IMR-90 (cell line): ENCODE data around the gene PCP2. TPM values are rescaled to one million over a fixed set of nuclear protein-coding genes. Genes with fewer than 3 reads are reported as not detected.

Source experiments
- ATAC-seq: fragments of 200-7000 bp; cut with Tn5 transposase; 2 replicates; pipeline ENCODE4 v1.9.1; 2020; ENCODE audit warnings: low read depth, mild to moderate bottlenecking, moderate library complexity
- BruUV-seq: library from RNA; stranded (reverse); fragments of 400-500 nt; replicated peaks from 2 replicates; lab custom pipeline; 2021; lab: Mats Ljungman, UMichigan
- CTCF ChIA-PET: fragments of 300-600 bp; formaldehyde crosslinking; extraction: SDS; loops from one replicate; lab custom pipeline; 2021; ENCODE audit warnings: antibody characterized with exemption; lab: Yijun Ruan, JAX
- POLR2A ChIA-PET: fragments of 300-600 bp; sonication (Branson Sonifier 250); formaldehyde crosslinking; loops from one replicate; lab custom pipeline; 2022; ENCODE audit warnings: antibody characterized with exemption; ENCODE audit not compliant: unreplicated experiment; lab: Charles Lee
- DNase-seq: peaks from one replicate; pipeline ENCODE4 v3.0.0; 2013
- H2AFZ ChIP-seq: replicated peaks from 2 replicates; pipeline ENCODE3; 2013; ENCODE audit warnings: low read length, mild to moderate bottlenecking; ENCODE audit not compliant: poor library complexity
- H2AK5ac ChIP-seq: 2 replicates; pipeline ENCODE4 v1.6.1; 2013; ENCODE audit warnings: low read depth, low read length, inconsistent platforms
- H2AK9ac ChIP-seq: replicated peaks from 2 replicates; pipeline ENCODE3; 2013; ENCODE audit warnings: mild to moderate bottlenecking, low read depth, low read length, moderate library complexity; ENCODE audit not compliant: poor library complexity
- H2BK120ac ChIP-seq: 2 replicates; pipeline ENCODE4 v1.6.1; 2013; ENCODE audit warnings: low read depth, low read length, inconsistent platforms
- H2BK15ac ChIP-seq: 3 replicates; pipeline ENCODE4 v1.6.1; 2013; ENCODE audit warnings: low read depth, low read length, inconsistent platforms
- H2BK20ac ChIP-seq: 2 replicates; pipeline ENCODE4 v1.6.1; 2013; ENCODE audit warnings: low read depth, mild to moderate bottlenecking, inconsistent platforms, low read length, moderate library complexity
- H2BK5ac ChIP-seq: 2 replicates; pipeline ENCODE4 v1.6.1; 2013; ENCODE audit warnings: mild to moderate bottlenecking, low read depth, low read length, inconsistent platforms; ENCODE audit not compliant: poor library complexity, severe bottlenecking
- H3K14ac ChIP-seq: replicated peaks from 2 replicates; pipeline ENCODE4 v1.6.1; 2013; ENCODE audit warnings: low read depth, low read length, inconsistent platforms
- H3K18ac ChIP-seq: 2 replicates; pipeline ENCODE4 v1.6.1; 2013; ENCODE audit warnings: low read depth, low read length, control low read depth
- H3K23ac ChIP-seq: 2 replicates; pipeline ENCODE4 v1.6.1; 2013; ENCODE audit warnings: low read depth, low read length, inconsistent platforms
- H3K27ac ChIP-seq: 2 replicates; pipeline ENCODE4 v1.5.1; 2013; ENCODE audit warnings: mild to moderate bottlenecking, control low read depth, low read length; ENCODE audit not compliant: insufficient read depth
- H3K27me3 ChIP-seq: 2 replicates; pipeline ENCODE4 v1.6.1; 2013; ENCODE audit warnings: low read length; ENCODE audit not compliant: control insufficient read depth, insufficient read depth
- H3K36me3 ChIP-seq: 2 replicates; pipeline ENCODE4 v1.6.1; 2013; ENCODE audit warnings: low read length, mixed read lengths; ENCODE audit not compliant: control insufficient read depth, insufficient read depth
- H3K4ac ChIP-seq: 2 replicates; pipeline ENCODE4 v1.6.1; 2013; ENCODE audit warnings: low read depth, low read length, inconsistent platforms
- H3K4me1 ChIP-seq: 2 replicates; pipeline ENCODE4 v1.6.1; 2013; ENCODE audit warnings: low read length, mixed read lengths; ENCODE audit not compliant: control insufficient read depth, insufficient read depth
- H3K4me2 ChIP-seq: 2 replicates; pipeline ENCODE4 v1.6.1; 2013; ENCODE audit warnings: low read depth, mild to moderate bottlenecking, control low read depth, low read length, moderate library complexity
- H3K4me3 ChIP-seq: 2 replicates; pipeline ENCODE4 v1.5.1; 2013; ENCODE audit warnings: low read depth, mild to moderate bottlenecking, control low read depth, low read length, moderate library complexity; ENCODE audit not compliant: insufficient read depth
- H3K56ac ChIP-seq: 2 replicates; pipeline ENCODE4 v1.6.1; 2013; ENCODE audit warnings: low read length, inconsistent platforms; ENCODE audit not compliant: insufficient read depth; ENCODE audit errors: extremely low read depth
- H3K79me1 ChIP-seq, 2 experiments: 2 replicates each; pipeline ENCODE4 v1.6.1; 2013; ENCODE audit warnings: low read length in 2 of 2, inconsistent platforms in 1 of 2, low read depth in 1 of 2
- H3K9ac ChIP-seq: 2 replicates; pipeline ENCODE4 v1.6.1; 2013; ENCODE audit warnings: low read depth, low read length, control low read depth
- H3K9me1 ChIP-seq: 2 replicates; pipeline ENCODE4 v1.6.1; 2013; ENCODE audit warnings: low read length, inconsistent platforms; ENCODE audit not compliant: insufficient read depth
- H3K9me3 ChIP-seq: 2 replicates; pipeline ENCODE4 v1.6.1; 2013; ENCODE audit warnings: low read length; ENCODE audit not compliant: control insufficient read depth, insufficient read depth
- H4K20me1 ChIP-seq: 2 replicates; pipeline ENCODE4 v1.6.1; 2013; ENCODE audit warnings: low read length, inconsistent platforms; ENCODE audit not compliant: insufficient read depth
- H4K5ac ChIP-seq: 2 replicates; pipeline ENCODE4 v1.6.1; 2013; ENCODE audit warnings: mild to moderate bottlenecking, low read depth, low read length, control low read depth
- H4K8ac ChIP-seq, 2 experiments: 2 replicates each; pipeline ENCODE4 v1.6.1; 2013; ENCODE audit warnings: low read depth in 2 of 2, low read length in 2 of 2, control low read depth in 1 of 2, inconsistent platforms in 1 of 2
- H4K91ac ChIP-seq: 2 replicates; pipeline ENCODE4 v1.6.1; 2013; ENCODE audit warnings: low read depth, low read length, inconsistent platforms; ENCODE audit not compliant: insufficient read depth
- ELK1 ChIP-seq: fragments of 150-350 bp; IDR thresholded peaks from 2 replicates; pipeline ENCODE4 v1.6.1; 2016; ENCODE audit warnings: low read depth, mild to moderate bottlenecking, low read length, moderate library complexity, borderline replicate concordance
- FOS ChIP-seq: fragments of 150-350 bp; IDR thresholded peaks from 2 replicates; pipeline ENCODE4 v1.6.1; 2016; ENCODE audit warnings: low read depth, low read length
- MAFK ChIP-seq: IDR thresholded peaks from 2 replicates; pipeline ENCODE4 v1.6.1; 2012; ENCODE audit warnings: low read depth, low read length, improper control_type of control experiment
- MXI1 ChIP-seq: IDR thresholded peaks from 2 replicates; pipeline ENCODE4 v1.6.1; 2012; ENCODE audit warnings: low read depth, mild to moderate bottlenecking, low read length, moderate library complexity, borderline replicate concordance
- NFE2L2 ChIP-seq: fragments of 150-350 bp; IDR thresholded peaks from 2 replicates; pipeline ENCODE4 v1.6.1; 2016; ENCODE audit warnings: low read depth, mild to moderate bottlenecking, low read length
- POLR2A ChIP-seq: IDR thresholded peaks from 2 replicates; pipeline ENCODE4 v1.6.1; 2012; ENCODE audit warnings: mild to moderate bottlenecking, low read depth, low read length
- SMC3 ChIP-seq: fragments of 150-350 bp; IDR thresholded peaks from 2 replicates; pipeline ENCODE4 v1.6.1; 2016; ENCODE audit warnings: low read depth, mild to moderate bottlenecking, antibody characterized with exemption, low read length, moderate library complexity
- WGBS, 2 experiments: methylation state at CpG; one replicate each; pipeline versions ENCODE4 v1.1.5 to v1.1.7; 2013; ENCODE audit warnings: missing lambda C conversion rate in 2 of 2; ENCODE audit not compliant: insufficient read length in 1 of 2; ENCODE audit errors: extremely low coverage in 2 of 2; 5-methylcytosine and 5-hydroxymethylcytosine counted together
- dilution Hi-C: fragments of 300-500 bp; cut with HindIII; formaldehyde crosslinking; loops from one replicate; pipeline ENCODE4 v1.14.3; 2018; ENCODE audit warnings: low sequenced_read_pairs; ENCODE audit not compliant: unreplicated experiment
- in situ Hi-C: fragments of 300-500 bp; cut with MboI; formaldehyde crosslinking; loops from 3 replicates; pipeline ENCODE4 v1.14.3; 2019; ENCODE audit warnings: low sequenced_read_pairs, inconsistent platforms, mixed read lengths
- intact Hi-C: fragments of 100-400 bp; cut with micrococcal nuclease; formaldehyde crosslinking; loops from 2 replicates; pipeline ENCODE4 v1.10.0; 2022
- polyA plus RNA-seq, 3 experiments: library from polyadenylated mRNA; depleted of rRNA; stranded (reverse); fragments of >200 nt; gene quantifications; 2 replicates each; pipeline ENCODE4 v1.2.3, GENCODE V29; 2012; ENCODE audit warnings: low replicate concordance in 1 of 3
- total RNA-seq: library from RNA; depleted of rRNA; stranded (reverse); fragments of >200 nt; gene quantifications from 2 replicates; pipeline ENCODE4 v1.2.3, GENCODE V29; 2012

Gene PCP2
- total and polyA plus RNA-seq, 2 of the 4 experiments (the other 2 are of a cell fraction), result not detected

DNA sequence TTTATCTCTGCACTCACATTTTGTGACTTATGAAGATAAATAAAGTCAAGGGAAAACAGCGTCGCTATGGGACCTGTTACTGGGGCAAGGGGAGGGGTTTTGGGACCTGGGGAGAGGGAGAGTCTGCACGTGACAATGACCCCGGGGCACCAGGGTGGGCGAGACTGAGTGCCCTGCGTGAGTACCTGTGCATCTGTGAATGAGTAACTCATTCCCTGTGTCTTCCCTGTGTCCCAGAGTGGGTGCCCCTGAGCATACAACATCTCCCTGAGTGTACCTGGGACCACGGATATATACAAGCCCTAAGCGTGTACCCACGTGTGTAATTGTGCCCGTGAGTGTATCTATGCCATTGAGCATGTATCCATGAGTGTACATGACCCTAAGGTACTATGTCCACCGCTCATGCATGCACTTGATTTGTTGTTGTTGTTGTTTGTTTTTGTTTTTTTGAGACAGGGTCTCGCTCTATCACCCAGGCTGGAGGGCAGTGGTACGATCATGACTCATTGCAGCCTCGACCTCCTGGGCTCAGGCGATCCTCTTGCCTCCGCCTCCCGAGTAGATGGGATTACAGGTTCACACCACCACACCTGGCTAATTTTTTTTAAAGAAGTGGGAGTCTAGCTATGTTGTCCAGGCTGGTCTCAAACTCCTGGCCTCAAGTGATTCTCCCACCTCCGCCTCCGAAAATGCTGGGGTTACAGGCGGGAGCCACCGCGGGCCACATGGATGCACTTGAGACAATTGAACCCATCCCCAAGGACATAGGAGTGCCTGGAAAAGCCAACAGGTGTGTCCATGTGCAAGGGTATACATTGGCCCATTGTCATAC lies 46.5 kb upstream of the PCP2 start:
- H3K4me2 ChIP-seq, result peak overlapping the region; percentile 93
- H3K9me3 ChIP-seq, result no peaks in the 10 kb centered on the region
- no peak overlapping the region for H2BK5ac ChIP-seq
- no peak overlapping the region; the same call in 1 of the 2 replicates for H3K27ac ChIP-seq
- H3K23ac ChIP-seq, result no peak overlapping the region
- ATAC-seq (no peak), DNase-seq (no peak)
- peak overlapping the region; percentile 78; the same call in 1 of the 2 replicates for H3K14ac ChIP-seq
- WGBS, 2 experiments, result 70% methylated on average over 9 of the region's 22 CpGs; no CpG with 5 or more reads in 1 of the 2 experiments
- H2BK120ac ChIP-seq, result peak overlapping the region; percentile 59; the same call in 1 of the 2 replicates
- H2AFZ ChIP-seq, result peak overlapping the region; percentile 100
- intact Hi-C loops (loop anchor here (1.0 to 2.0 kb wide), 4 partner anchors 28 to 326 kb away; partner anchors contain the start of genes PET100 and XAB2), in situ Hi-C loops (loop anchor here (10.0 kb wide), 1 partner anchor 115 kb away; no protein-coding TSS in a partner anchor), dilution Hi-C loops (no loop called here)
- H2AK9ac ChIP-seq, result peak overlapping the region; percentile 93
- H3K4me1 ChIP-seq, result peaks cover 4% of the 10 kb centered on the region; the same call in 1 of the 2 replicates
- TF ChIP-seq FOS (no peak), ELK1 (no peak), NFE2L2 (no peak), MXI1 (no peak), MAFK (no peak), SMC3 (no peak), POLR2A (no peak)
- POLR2A ChIA-PET, result no interaction called here
- H3K79me1 ChIP-seq, result peaks cover 0 to 28% of the 10 kb centered on the region in 2 experiments; a peak in 3 of 4 replicates
- H4K8ac ChIP-seq, result peak overlapping the region; percentile 89 to 99
- H3K9me1 ChIP-seq, result peaks cover 3% of the 10 kb centered on the region
- BruUV-seq, result no TSS peak
- no peak overlapping the region for H3K56ac ChIP-seq
- peak overlapping the region; percentile 68 for H2AK5ac ChIP-seq
- peak overlapping the region; percentile 55; the same call in 1 of the 2 replicates for H4K91ac ChIP-seq
- H4K5ac ChIP-seq, result peak overlapping the region; percentile 95
- peaks cover 4% of the 10 kb centered on the region for H4K20me1 ChIP-seq
- no peak overlapping the region for H3K18ac ChIP-seq
- peak overlapping the region; percentile 57 for H3K9ac ChIP-seq
- H3K27me3 ChIP-seq, result peaks cover 8% of the 10 kb centered on the region
- H2BK15ac ChIP-seq, result no peak overlapping the region
- peak overlapping the region; percentile 90 for H3K4ac ChIP-seq
- CTCF ChIA-PET, result interaction anchor here (0.6 to 1.3 kb wide), 4 partner anchors 19 to 480 kb away, joined by 3 to 6 read pairs (median 3); no protein-coding TSS in a partner anchor
- peaks cover 11% of the 10 kb centered on the region; the same call in 1 of the 2 replicates for H3K36me3 ChIP-seq
- peak overlapping the region; percentile 32 for H3K4me3 ChIP-seq
- H2BK20ac ChIP-seq, result no peak overlapping the region
